WTC11 (cell line): Measurements from ENCODE around the gene BLZF1.

Experiments
- ATF1 ChIP-seq: sonication (generic); formaldehyde crosslinking; IDR thresholded peaks from 2 replicates; pipeline ENCODE4 v1.8.1; 2023; ENCODE audit warnings: mild to moderate bottlenecking, moderate library complexity, missing genetic modification reagents
- KAT7 ChIP-seq: sonication (generic); formaldehyde crosslinking; IDR thresholded peaks from 2 replicates; pipeline ENCODE4 v1.8.1; 2023; ENCODE audit warnings: missing genetic modification reagents, mild to moderate bottlenecking, borderline replicate concordance
- NFE2L1 ChIP-seq: sonication (generic); formaldehyde crosslinking; IDR thresholded peaks from 2 replicates; pipeline ENCODE4 v1.8.1; 2023; ENCODE audit warnings: missing genetic modification reagents
- SP1 ChIP-seq: sonication (generic); formaldehyde crosslinking; conservative IDR thresholded peaks from 2 replicates; pipeline ENCODE4 v1.8.1; 2022; ENCODE audit warnings: missing genetic modification reagents
- TEAD4 ChIP-seq: sonication (generic); formaldehyde crosslinking; IDR thresholded peaks from 2 replicates; pipeline ENCODE4 v1.8.0; 2022; ENCODE audit warnings: mild to moderate bottlenecking, missing genetic modification reagents
- ZNF121 ChIP-seq: sonication (generic); formaldehyde crosslinking; IDR thresholded peaks from 2 replicates; pipeline ENCODE4 v1.8.0; 2023; ENCODE audit warnings: missing genetic modification reagents
- TF ChIP-seq, protein P1 (sequence below): sonication (generic); formaldehyde crosslinking; IDR thresholded peaks from 2 replicates; pipeline ENCODE4 v1.8.0; 2022; ENCODE audit warnings: mild to moderate bottlenecking, missing genetic modification reagents
- TF ChIP-seq, protein P2 (sequence below): fragments of 200-600 bp; IDR thresholded peaks from 2 replicates; pipeline ENCODE4 v1.8.0; 2022; ENCODE audit warnings: antibody characterized with exemption
- TF ChIP-seq, protein P3 (sequence below): sonication (generic); formaldehyde crosslinking; IDR thresholded peaks from 2 replicates; pipeline ENCODE4 v1.8.0; 2022; ENCODE audit warnings: mild to moderate bottlenecking, missing genetic modification reagents

DNA sequence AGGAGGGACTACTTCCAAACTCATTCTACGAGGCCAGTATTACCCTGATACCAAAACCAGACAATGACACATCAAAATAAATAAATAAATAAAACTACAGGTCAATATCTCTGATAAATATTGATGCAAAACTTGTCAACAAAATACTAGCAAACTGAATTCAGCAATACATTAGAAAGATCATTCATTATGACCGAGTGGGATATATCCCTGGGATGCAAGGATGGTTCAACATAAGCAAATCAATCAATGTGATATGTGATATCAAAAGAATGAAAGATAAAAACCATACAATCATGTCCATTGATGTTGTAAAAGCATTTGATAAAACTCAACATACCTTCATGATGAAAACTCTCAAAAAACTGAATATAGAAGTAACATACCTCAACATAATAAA, 37.1 kb upstream of the BLZF1 start:
- TF ChIP-seq, protein P1, sequence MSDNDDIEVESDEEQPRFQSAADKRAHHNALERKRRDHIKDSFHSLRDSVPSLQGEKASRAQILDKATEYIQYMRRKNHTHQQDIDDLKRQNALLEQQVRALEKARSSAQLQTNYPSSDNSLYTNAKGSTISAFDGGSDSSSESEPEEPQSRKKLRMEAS (CRISPR knock-in tag), result no peak
- no peak for TF ChIP-seq TEAD4 (CRISPR knock-in tag)
- no peak for TF ChIP-seq KAT7 (CRISPR knock-in tag)
- no peak for TF ChIP-seq NFE2L1 (CRISPR knock-in tag)
- TF ChIP-seq ATF1 (CRISPR knock-in tag), result no peak
- TF ChIP-seq, protein P2, sequence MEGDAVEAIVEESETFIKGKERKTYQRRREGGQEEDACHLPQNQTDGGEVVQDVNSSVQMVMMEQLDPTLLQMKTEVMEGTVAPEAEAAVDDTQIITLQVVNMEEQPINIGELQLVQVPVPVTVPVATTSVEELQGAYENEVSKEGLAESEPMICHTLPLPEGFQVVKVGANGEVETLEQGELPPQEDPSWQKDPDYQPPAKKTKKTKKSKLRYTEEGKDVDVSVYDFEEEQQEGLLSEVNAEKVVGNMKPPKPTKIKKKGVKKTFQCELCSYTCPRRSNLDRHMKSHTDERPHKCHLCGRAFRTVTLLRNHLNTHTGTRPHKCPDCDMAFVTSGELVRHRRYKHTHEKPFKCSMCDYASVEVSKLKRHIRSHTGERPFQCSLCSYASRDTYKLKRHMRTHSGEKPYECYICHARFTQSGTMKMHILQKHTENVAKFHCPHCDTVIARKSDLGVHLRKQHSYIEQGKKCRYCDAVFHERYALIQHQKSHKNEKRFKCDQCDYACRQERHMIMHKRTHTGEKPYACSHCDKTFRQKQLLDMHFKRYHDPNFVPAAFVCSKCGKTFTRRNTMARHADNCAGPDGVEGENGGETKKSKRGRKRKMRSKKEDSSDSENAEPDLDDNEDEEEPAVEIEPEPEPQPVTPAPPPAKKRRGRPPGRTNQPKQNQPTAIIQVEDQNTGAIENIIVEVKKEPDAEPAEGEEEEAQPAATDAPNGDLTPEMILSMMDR, result no peak
- TF ChIP-seq ZNF121, result no peak
- TF ChIP-seq, protein P3, sequence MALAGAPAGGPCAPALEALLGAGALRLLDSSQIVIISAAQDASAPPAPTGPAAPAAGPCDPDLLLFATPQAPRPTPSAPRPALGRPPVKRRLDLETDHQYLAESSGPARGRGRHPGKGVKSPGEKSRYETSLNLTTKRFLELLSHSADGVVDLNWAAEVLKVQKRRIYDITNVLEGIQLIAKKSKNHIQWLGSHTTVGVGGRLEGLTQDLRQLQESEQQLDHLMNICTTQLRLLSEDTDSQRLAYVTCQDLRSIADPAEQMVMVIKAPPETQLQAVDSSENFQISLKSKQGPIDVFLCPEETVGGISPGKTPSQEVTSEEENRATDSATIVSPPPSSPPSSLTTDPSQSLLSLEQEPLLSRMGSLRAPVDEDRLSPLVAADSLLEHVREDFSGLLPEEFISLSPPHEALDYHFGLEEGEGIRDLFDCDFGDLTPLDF (CRISPR knock-in tag), result no peak
- TF ChIP-seq SP1 (CRISPR knock-in tag), result no peak
